WTC11 (cell line): ENCODE measurements around the gene UGT2B15.
"Not testable (repeated sequence)": the region's sequence is repeated elsewhere in the genome, so short reads cannot be mapped to it uniquely, and the experiment has no call there.

ENCODE experiments used
- ATF2 ChIP-seq: sonication (generic); formaldehyde crosslinking; IDR thresholded peaks from 2 replicates; pipeline ENCODE4 v1.8.1; 2022; ENCODE audit warnings: low read depth, missing genetic modification reagents, borderline replicate concordance
- CBFB ChIP-seq: sonication (generic); formaldehyde crosslinking; IDR thresholded peaks from 2 replicates; pipeline ENCODE4 v1.8.1; 2022; ENCODE audit warnings: mild to moderate bottlenecking, low read depth, missing genetic modification reagents
- ELF4 ChIP-seq: sonication (generic); formaldehyde crosslinking; IDR thresholded peaks from 2 replicates; pipeline ENCODE4 v1.8.1; 2022; ENCODE audit warnings: low read depth, mild to moderate bottlenecking, moderate library complexity, missing genetic modification reagents
- HMGA2 ChIP-seq: fragments of 250-450 bp; sonication (Bioruptor Pico); IDR thresholded peaks from 2 replicates; pipeline ENCODE4 v1.4.0; 2021; ENCODE audit warnings: mild to moderate bottlenecking, moderate library complexity
- JAZF1 ChIP-seq: fragments of 250-450 bp; sonication (Bioruptor Pico); IDR thresholded peaks from 2 replicates; pipeline ENCODE4 v1.9.0; 2021; ENCODE audit warnings: moderate library complexity, mild to moderate bottlenecking, inconsistent platforms
- KAT7 ChIP-seq: sonication (generic); formaldehyde crosslinking; IDR thresholded peaks from 2 replicates; pipeline ENCODE4 v1.8.1; 2023; ENCODE audit warnings: missing genetic modification reagents, mild to moderate bottlenecking, borderline replicate concordance
- MAX ChIP-seq: sonication (generic); formaldehyde crosslinking; IDR thresholded peaks from 2 replicates; pipeline ENCODE4 v1.8.0; 2022; ENCODE audit warnings: mild to moderate bottlenecking, missing genetic modification reagents
- TEAD1 ChIP-seq: sonication (generic); formaldehyde crosslinking; IDR thresholded peaks from 2 replicates; pipeline ENCODE4 v1.8.0; 2022; ENCODE audit warnings: mild to moderate bottlenecking, missing genetic modification reagents
- ZBTB21 ChIP-seq: sonication (generic); formaldehyde crosslinking; IDR thresholded peaks from 2 replicates; pipeline ENCODE4 v1.8.1; 2023; ENCODE audit warnings: mild to moderate bottlenecking, missing genetic modification reagents, borderline replicate concordance
- TF ChIP-seq, protein P1 (sequence below): fragments of 200-600 bp; IDR thresholded peaks from 2 replicates; pipeline ENCODE4 v1.8.0; 2022; ENCODE audit warnings: antibody characterized with exemption
- TF ChIP-seq, protein P2 (sequence below): sonication (generic); formaldehyde crosslinking; IDR thresholded peaks from 2 replicates; pipeline ENCODE4 v1.8.1; 2022; ENCODE audit warnings: mild to moderate bottlenecking, missing genetic modification reagents, moderate library complexity, borderline replicate concordance

DNA sequence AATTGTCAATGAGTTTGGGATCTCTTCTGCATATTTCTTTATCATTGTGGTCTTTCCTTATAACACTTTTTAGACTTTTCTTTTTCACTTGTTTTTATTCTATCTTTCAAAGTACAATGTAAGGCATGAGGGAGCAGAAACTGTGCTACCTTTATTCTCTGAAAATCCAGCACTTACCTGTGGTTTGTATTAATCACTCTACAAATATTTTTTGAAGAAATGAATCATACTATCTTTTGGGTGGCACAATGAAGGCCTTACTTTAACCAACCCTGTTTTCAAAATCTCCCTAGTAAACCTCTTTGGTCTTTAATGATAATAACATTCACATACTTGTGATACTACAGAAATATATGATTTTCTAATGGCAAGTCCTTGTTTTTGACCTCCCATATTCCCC lies 2.9 kb downstream of the UGT2B15 start:
- TF ChIP-seq MAX (CRISPR knock-in tag); JAZF1; TEAD1; CBFB; ELF4; KAT7 (CRISPR knock-in tag); ATF2 (CRISPR knock-in tag); HMGA2 (CRISPR knock-in tag); ZBTB21: not testable (repeated sequence)
- TF ChIP-seq, protein P1, sequence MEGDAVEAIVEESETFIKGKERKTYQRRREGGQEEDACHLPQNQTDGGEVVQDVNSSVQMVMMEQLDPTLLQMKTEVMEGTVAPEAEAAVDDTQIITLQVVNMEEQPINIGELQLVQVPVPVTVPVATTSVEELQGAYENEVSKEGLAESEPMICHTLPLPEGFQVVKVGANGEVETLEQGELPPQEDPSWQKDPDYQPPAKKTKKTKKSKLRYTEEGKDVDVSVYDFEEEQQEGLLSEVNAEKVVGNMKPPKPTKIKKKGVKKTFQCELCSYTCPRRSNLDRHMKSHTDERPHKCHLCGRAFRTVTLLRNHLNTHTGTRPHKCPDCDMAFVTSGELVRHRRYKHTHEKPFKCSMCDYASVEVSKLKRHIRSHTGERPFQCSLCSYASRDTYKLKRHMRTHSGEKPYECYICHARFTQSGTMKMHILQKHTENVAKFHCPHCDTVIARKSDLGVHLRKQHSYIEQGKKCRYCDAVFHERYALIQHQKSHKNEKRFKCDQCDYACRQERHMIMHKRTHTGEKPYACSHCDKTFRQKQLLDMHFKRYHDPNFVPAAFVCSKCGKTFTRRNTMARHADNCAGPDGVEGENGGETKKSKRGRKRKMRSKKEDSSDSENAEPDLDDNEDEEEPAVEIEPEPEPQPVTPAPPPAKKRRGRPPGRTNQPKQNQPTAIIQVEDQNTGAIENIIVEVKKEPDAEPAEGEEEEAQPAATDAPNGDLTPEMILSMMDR = not testable (repeated sequence)
- TF ChIP-seq, protein P2, sequence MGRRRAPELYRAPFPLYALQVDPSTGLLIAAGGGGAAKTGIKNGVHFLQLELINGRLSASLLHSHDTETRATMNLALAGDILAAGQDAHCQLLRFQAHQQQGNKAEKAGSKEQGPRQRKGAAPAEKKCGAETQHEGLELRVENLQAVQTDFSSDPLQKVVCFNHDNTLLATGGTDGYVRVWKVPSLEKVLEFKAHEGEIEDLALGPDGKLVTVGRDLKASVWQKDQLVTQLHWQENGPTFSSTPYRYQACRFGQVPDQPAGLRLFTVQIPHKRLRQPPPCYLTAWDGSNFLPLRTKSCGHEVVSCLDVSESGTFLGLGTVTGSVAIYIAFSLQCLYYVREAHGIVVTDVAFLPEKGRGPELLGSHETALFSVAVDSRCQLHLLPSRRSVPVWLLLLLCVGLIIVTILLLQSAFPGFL (CRISPR knock-in tag) = not testable (repeated sequence)
